Heart right ventricle (tissue), 16 donors: ENCODE results near the gene MAP7. TPM values are rescaled to one million over a fixed set of nuclear protein-coding genes. Genes with fewer than 3 reads are reported as not detected.
A peak's percentile ranks its signal among the peaks of the same experiment; 100 is the strongest.

Experiments
- ATAC-seq, 8 donors: fragments of 200-7000 bp; cut with Tn5 transposase; one replicate each; pipeline ENCODE4 v1.9.1; 2020; ENCODE audit warnings: mild to moderate bottlenecking in 8 of 8, moderate library complexity in 8 of 8, moderate number of reproducible peaks in 1 of 8
- DNase-seq, 2 donors: peaks; one replicate each; pipeline ENCODE4 v3.0.0-alpha.2; 2020
- H3K27ac ChIP-seq, 10 donors: fragments of 200-600 bp; sonication (generic) in 2 of 10; one replicate each; pipeline versions ENCODE4 v1.5.0 to v1.8.0; 2020 to 2022; ENCODE audit warnings: mild to moderate bottlenecking in 3 of 10
- H3K27me3 ChIP-seq, 7 donors: fragments of 200-600 bp; one replicate each; pipeline ENCODE4 v1.8.0; 2021 to 2022; ENCODE audit warnings: mild to moderate bottlenecking in 2 of 7
- H3K36me3 ChIP-seq, 9 donors: fragments of 200-600 bp; sonication (generic) in 1 of 9; one replicate each; pipeline versions ENCODE4 v1.5.0 to v1.8.0; 2020 to 2022; ENCODE audit warnings: mild to moderate bottlenecking in 2 of 9
- H3K4me1 ChIP-seq, 9 donors: fragments of 200-600 bp; sonication (generic) in 1 of 9; one replicate each; pipeline versions ENCODE4 v1.5.0 to v1.8.0; 2020 to 2022; ENCODE audit warnings: mild to moderate bottlenecking in 4 of 9
- H3K4me3 ChIP-seq, 10 donors: fragments of 200-600 bp; sonication (generic) in 2 of 10; one replicate each; pipeline versions ENCODE4 v1.5.0 to v1.8.0; 2020 to 2022; ENCODE audit warnings: mild to moderate bottlenecking in 7 of 10, moderate library complexity in 2 of 10
- H3K9me3 ChIP-seq, 11 donors: fragments of 200-600 bp in 10 of 11; sonication (generic) in 2 of 11; one replicate each; pipeline versions ENCODE4 v1.5.0 to v1.8.0; 2013 to 2022; ENCODE audit warnings: mild to moderate bottlenecking in 2 of 11, control low read depth in 1 of 11, moderate library complexity in 1 of 11
- WGBS, 2 donors: extraction: QIAGEN DNeasy Blood & Tissue Kit; methylation state at CpG; one replicate each; pipeline ENCODE4 v1.1.7; 2013; ENCODE audit warnings: inconsistent platforms in 1 of 2; 5-methylcytosine and 5-hydroxymethylcytosine counted together
- intact Hi-C, 10 donors: fragments of 100-400 bp; cut with DNase I; formaldehyde crosslinking; loops; one replicate each; pipeline versions ENCODE4 v1.11.1 to v1.14.2; 2022
- polyA plus RNA-seq, 2 donors: library from polyadenylated mRNA; stranded (reverse); fragments of 200-250 nt; gene quantifications; one replicate each; pipeline ENCODE4 v1.2.3, GENCODE V29; 2013
- total RNA-seq, 10 donors: library from RNA; stranded (reverse); fragmentation: NEBNext Ultra II Directional in 3 of 10; extraction: Animal tissue kit (Norgen Biotek cat#: 25700) in 3 of 10; gene quantifications; one replicate each; pipeline versions ENCODE4 v1.2.1 to v1.2.4, GENCODE V29; 2021 to 2023
- TF ChIP-seq, protein P1 (sequence below), 9 donors: fragments of 200-600 bp; sonication (generic) in 2 of 9; IDR thresholded peaks; one replicate each; pipeline versions ENCODE4 v1.5.0 to v1.8.0; 2021 to 2022; ENCODE audit warnings: antibody characterized with exemption in 9 of 9, mild to moderate bottlenecking in 5 of 9, moderate library complexity in 1 of 9
- donor health status: Arrhythmogenic right ventricular cardiomyopathy.
- donor health status: ischemic (EF 13 %, LVEDD 7.1; RV severe dilation, severe dysfunction).
- donor health status: healthy with polysubstance abuse.
- donor health status: DM: no; HTN: yes; CAD: no.
- donor health status: DM: no; HTN: no; CAD: no.
- donor health status: ischemic (EF 25% LVEDD 6.9; RV normal size, moderate dysfunction).
- donor health status: ischemic (EF 25% LVEDD 5.7; RV mildly dilated, moderate dysfunction).
- donor health status: healthy.
- donor health status: DM: yes; HTN: yes; CAD: no.
- donor health status: Ischemic cardiomyopathy.
- donor health status: ischemic (EF 35%, LVEDD 5.7; RV mildly dilated, moderate dysfunction).
- donor health status: nonischemic (EF 11% LVEDD 7.7; RV severe dilation, severe dysfunction).
- donor health status: DM: yes; HTN: yes; CAD: no.
- donor health status: PGD.
- donor health status: ischemic (EF 29% LVEDD 5.4; RV normal size, mild dysfunction).
- donor health status: nonischemic (EF 23%, LVEDD 6.1; RV moderate dilation, normal function).

The MAP7 gene
- total and polyA plus RNA-seq, 12 donors, result 0.48 to 4.1 (median 2.3) TPM

GRCh38 chr6:136331461-136331860, 218.8 kb downstream of the MAP7 start:
- Histone ChIP-seq H3K4me3 (no peak overlapping the region), H3K27ac (no peak overlapping the region), H3K36me3 (no peaks in the 10 kb centered on the region), H3K9me3 (no peaks in the 10 kb centered on the region), H3K4me1 (peaks cover 0 to 5% (median 0%) of the 10 kb centered on the region in 9 donors), H3K27me3 (peaks cover 0 to 13% (median 0%) of the 10 kb centered on the region in 7 donors)
- intact Hi-C loops, result no loop called here
- 94 to 96% methylated on average over 1 of the region's 1 CpG for WGBS, 2 donors
- TF ChIP-seq, protein P1, sequence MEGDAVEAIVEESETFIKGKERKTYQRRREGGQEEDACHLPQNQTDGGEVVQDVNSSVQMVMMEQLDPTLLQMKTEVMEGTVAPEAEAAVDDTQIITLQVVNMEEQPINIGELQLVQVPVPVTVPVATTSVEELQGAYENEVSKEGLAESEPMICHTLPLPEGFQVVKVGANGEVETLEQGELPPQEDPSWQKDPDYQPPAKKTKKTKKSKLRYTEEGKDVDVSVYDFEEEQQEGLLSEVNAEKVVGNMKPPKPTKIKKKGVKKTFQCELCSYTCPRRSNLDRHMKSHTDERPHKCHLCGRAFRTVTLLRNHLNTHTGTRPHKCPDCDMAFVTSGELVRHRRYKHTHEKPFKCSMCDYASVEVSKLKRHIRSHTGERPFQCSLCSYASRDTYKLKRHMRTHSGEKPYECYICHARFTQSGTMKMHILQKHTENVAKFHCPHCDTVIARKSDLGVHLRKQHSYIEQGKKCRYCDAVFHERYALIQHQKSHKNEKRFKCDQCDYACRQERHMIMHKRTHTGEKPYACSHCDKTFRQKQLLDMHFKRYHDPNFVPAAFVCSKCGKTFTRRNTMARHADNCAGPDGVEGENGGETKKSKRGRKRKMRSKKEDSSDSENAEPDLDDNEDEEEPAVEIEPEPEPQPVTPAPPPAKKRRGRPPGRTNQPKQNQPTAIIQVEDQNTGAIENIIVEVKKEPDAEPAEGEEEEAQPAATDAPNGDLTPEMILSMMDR (IDR thresholded peaks at IDR 0.05), result no peak
- ATAC-seq, result no peak
- no peak for DNase-seq

- Histone ChIP-seq H3K36me3 (no peaks in the 10 kb centered on the region), H3K9me3 (no peaks in the 10 kb centered on the region), H3K4me1 (peaks cover 0 to 8% (median 0%) of the 10 kb centered on the region in 9 donors), H3K27ac (no peak overlapping the region), H3K4me3 (no peak overlapping the region), H3K27me3 (peaks cover 0 to 13% (median 0%) of the 10 kb centered on the region in 7 donors)
- no peak for DNase-seq
- TF ChIP-seq, protein P1 (IDR thresholded peaks at IDR 0.05), result no peak
- no peak for ATAC-seq
- 95 to 97% methylated on average over 8 of the region's 8 CpGs for WGBS, 2 donors
- intact Hi-C loops, result no loop called here
These were observed 219.6 kb downstream of the MAP7 start for GRCh38 chr6:136330634-136331033.

DNA sequence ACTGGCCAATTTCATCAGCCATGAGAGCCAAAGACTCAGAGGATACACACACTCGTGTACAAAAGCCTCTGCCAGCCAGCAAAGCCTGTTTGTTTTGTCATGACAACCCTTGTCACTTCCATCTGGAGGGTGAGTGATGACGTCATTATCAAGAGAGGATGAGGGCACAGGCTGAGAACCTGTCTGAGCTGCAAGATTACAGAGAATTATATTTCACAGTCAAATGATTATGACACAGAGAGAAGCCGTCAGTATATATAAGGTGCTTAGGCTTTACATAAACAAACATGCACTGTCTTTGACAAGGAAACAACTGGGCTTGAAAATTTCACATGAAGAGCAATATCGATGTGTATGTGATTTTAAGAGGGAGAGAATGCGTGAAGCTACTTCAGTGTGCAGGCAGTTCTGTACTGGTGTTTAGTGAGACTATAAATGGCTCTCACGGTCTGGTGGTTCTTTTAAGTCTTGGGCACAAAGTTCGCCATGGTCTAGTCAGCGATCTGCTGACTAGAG, 224.1 kb downstream of the MAP7 start:
- H3K36me3 ChIP-seq, result no peaks in the 10 kb centered on the region
- intact Hi-C loops, result no loop called here
- WGBS, 2 donors, result 62 to 65% methylated on average over 8 of the region's 8 CpGs
- H3K4me3 ChIP-seq, result no peak overlapping the region
- ATAC-seq, result peak in 2 of 8 donors; percentile 21 to 29
- TF ChIP-seq, protein P1 (IDR thresholded peaks at IDR 0.05), result no peak
- DNase-seq, result no peak
- H3K27ac ChIP-seq, result no peak overlapping the region
- no peaks in the 10 kb centered on the region for H3K9me3 ChIP-seq
- H3K27me3 ChIP-seq, result peaks cover 0 to 9% (median 0%) of the 10 kb centered on the region in 7 donors
- H3K4me1 ChIP-seq, result peaks cover 0 to 16% (median 4%) of the 10 kb centered on the region in 9 donors

GRCh38 chr6:136324686-136325380, 225.4 kb downstream of the MAP7 start:
- TF ChIP-seq, protein P1 (IDR thresholded peaks at IDR 0.05), result no peak
- H3K4me3 ChIP-seq, result no peak overlapping the region
- no peaks in the 10 kb centered on the region for H3K36me3 ChIP-seq
- WGBS, 2 donors, result 58 to 64% methylated on average over 10 of the region's 10 CpGs
- DNase-seq (peak in 1 of 2 donors; percentile 21), ATAC-seq (peak in 7 of 8 donors; percentile 42 to 85 (median 77))
- H3K4me1 ChIP-seq, result peaks cover 0 to 16% (median 4%) of the 10 kb centered on the region in 9 donors
- intact Hi-C loops, result no loop called here
- H3K27me3 ChIP-seq, result no peaks in the 10 kb centered on the region
- H3K27ac ChIP-seq, result peak overlapping the region in 8 of 10 donors; percentile 3 to 49 (median 26)
- H3K9me3 ChIP-seq, result no peaks in the 10 kb centered on the region
